ENCODE measurements around the gene PPAT.

- TF ChIP-seq CTCF (IDR thresholded peaks at IDR 0.05) (no peak), POLR2A (IDR thresholded peaks at IDR 0.05) (no peak)
These were observed 11.2 kb downstream of the PPAT start for GRCh38 chr4:56424176-56424575.
